GM23248 (cell line): ENCODE measurements around the gene GGCX. TPM values are rescaled to one million over a fixed set of nuclear protein-coding genes. Genes with fewer than 3 reads are reported as not detected.

Source experiments
- DNase-seq: peaks from one replicate; pipeline ENCODE4 v3.0.0-alpha.2; 2015
- H2AFZ ChIP-seq: fragments of 200-600 bp; sonication (generic); 2 replicates; pipeline ENCODE4 v1.6.1; 2016; ENCODE audit warnings: antibody characterized with exemption
- H3F3A ChIP-seq: fragments of 200-600 bp; sonication (generic); 2 replicates; pipeline ENCODE4 v1.6.1; 2016; ENCODE audit warnings: mild to moderate bottlenecking, antibody characterized with exemption, mixed run types; ENCODE audit not compliant: insufficient read depth
- H3K27ac ChIP-seq: fragments of 200-600 bp; sonication (generic); 2 replicates; pipeline ENCODE4 v1.5.1; 2016; ENCODE audit warnings: mild to moderate bottlenecking
- H3K27me3 ChIP-seq: fragments of 200-600 bp; sonication (generic); replicated peaks from 2 replicates; pipeline ENCODE4 v1.6.1; 2016; ENCODE audit warnings: mild to moderate bottlenecking; ENCODE audit not compliant: insufficient read depth
- H3K36me3 ChIP-seq: fragments of 200-600 bp; sonication (generic); 2 replicates; pipeline ENCODE4 v1.6.1; 2016; ENCODE audit warnings: low read depth, mild to moderate bottlenecking
- H3K4me1 ChIP-seq: fragments of 200-600 bp; sonication (generic); 2 replicates; pipeline ENCODE4 v1.6.1; 2016; ENCODE audit warnings: mild to moderate bottlenecking; ENCODE audit not compliant: insufficient read depth
- H3K4me2 ChIP-seq: fragments of 200-600 bp; sonication (generic); one replicate; pipeline ENCODE4 v1.6.1; 2016; ENCODE audit warnings: mild to moderate bottlenecking; ENCODE audit not compliant: unreplicated experiment
- H3K4me3 ChIP-seq: fragments of 200-600 bp; sonication (generic); 2 replicates; pipeline ENCODE4 v1.5.1; 2016; ENCODE audit warnings: mild to moderate bottlenecking
- H3K79me2 ChIP-seq: fragments of 200-600 bp; sonication (generic); 2 replicates; pipeline ENCODE4 v1.6.1; 2016; ENCODE audit warnings: mild to moderate bottlenecking; ENCODE audit not compliant: insufficient read depth
- H3K9ac ChIP-seq: fragments of 200-600 bp; sonication (generic); 2 replicates; pipeline ENCODE4 v1.6.1; 2016; ENCODE audit warnings: mild to moderate bottlenecking
- H3K9me2 ChIP-seq: fragments of 200-600 bp; sonication (generic); 2 replicates; pipeline ENCODE4 v1.6.1; 2016; ENCODE audit warnings: mixed run types, mild to moderate bottlenecking, moderate library complexity; ENCODE audit not compliant: insufficient read depth
- H3K9me3 ChIP-seq: fragments of 200-600 bp; sonication (generic); one replicate; pipeline ENCODE4 v1.6.1; 2017; ENCODE audit warnings: low read depth
- H4K20me1 ChIP-seq: fragments of 200-600 bp; sonication (generic); 2 replicates; pipeline ENCODE4 v1.6.0; 2016; ENCODE audit not compliant: insufficient read depth
- EZH2 ChIP-seq: fragments of 200-600 bp; sonication (generic); IDR thresholded peaks from 2 replicates; pipeline ENCODE4 v1.6.1; 2018; ENCODE audit warnings: antibody characterized with exemption, mild to moderate bottlenecking; ENCODE audit not compliant: insufficient read depth, poor library complexity, severe bottlenecking
- EZH2phosphoT487 ChIP-seq: fragments of 200-600 bp; sonication (generic); IDR thresholded peaks from 2 replicates; pipeline ENCODE4 v1.6.1; 2018; ENCODE audit warnings: antibody characterized with exemption, moderate library complexity, mild to moderate bottlenecking, low read depth; ENCODE audit not compliant: insufficient read depth
- WGBS, 2 experiments: methylation state at CpG; one replicate each; pipeline ENCODE4 v1.1.6; 2015 to 2017; ENCODE audit warnings: low lambda C conversion rate in 2 of 2, low coverage in 1 of 2; ENCODE audit errors: missing lambda C conversion rate in 2 of 2; 5-methylcytosine and 5-hydroxymethylcytosine counted together
- in situ Hi-C: fragments of 300-500 bp; cut with MboI; formaldehyde crosslinking; loops from 2 replicates; pipeline ENCODE4 v1.15.0; 2020
- polyA plus RNA-seq: library from polyadenylated mRNA; unstranded; fragments of >200 nt; fragmentation: Nextera tagmentation; extraction: Ambion mirVana; gene quantifications from 2 replicates; pipeline ENCODE4 v1.2.1, GENCODE V29; 2016
- total RNA-seq: library from RNA; depleted of rRNA; stranded (reverse); fragments of >200 nt; shearing (Covaris generic); gene quantifications from 2 replicates; pipeline ENCODE4 v1.2.3, GENCODE V29; 2014

Gene GGCX
- total and polyA plus RNA-seq, 2 experiments from 2014 or later, result 62.7 to 81.3 TPM

DNA sequence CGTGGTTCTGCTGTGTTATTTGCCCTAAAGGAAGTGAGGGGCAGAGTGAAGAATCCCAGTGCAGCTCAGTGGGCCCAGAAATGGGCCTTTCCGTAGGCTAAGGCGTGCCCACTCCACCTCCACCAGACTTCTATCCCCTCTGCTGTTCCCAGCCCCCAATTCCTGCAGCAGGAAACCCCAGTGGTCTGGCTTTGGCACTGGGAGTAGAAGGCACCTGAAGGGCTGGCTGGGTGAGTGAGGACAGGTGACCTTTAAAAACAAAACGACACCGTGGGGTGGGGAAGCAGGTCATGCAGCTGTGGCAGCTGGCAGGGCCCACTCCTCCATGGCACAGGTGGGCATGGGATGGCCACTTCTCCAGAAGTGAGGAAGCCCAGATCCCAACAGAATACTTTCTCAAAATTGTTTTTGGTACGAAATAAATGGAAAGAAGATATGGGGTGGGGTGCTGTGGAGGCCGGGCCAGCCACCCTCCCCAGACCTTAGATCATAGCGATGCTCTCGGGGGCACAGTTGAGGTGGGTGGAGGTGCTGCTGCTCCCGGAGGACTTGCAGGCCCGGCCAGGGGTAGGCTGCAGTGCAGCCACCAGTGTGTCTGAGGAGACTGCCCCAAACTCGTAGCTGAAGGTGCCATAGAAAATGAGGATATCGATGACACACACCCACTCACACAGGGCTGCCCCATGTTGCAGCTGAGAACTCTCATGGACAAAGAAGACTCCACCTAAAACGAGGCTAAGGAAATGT lies 37.5 kb upstream of the GGCX start:
- Histone ChIP-seq H2AFZ (no peak overlapping the region), H3K4me2 (no peak overlapping the region), H3K36me3 (peaks cover 8% of the 10 kb centered on the region; the same call in 1 of the 2 replicates), H3K4me3 (no peak overlapping the region), H3K79me2 (peaks cover 50% of the 10 kb centered on the region), H3K4me1 (peaks cover 17% of the 10 kb centered on the region), H4K20me1 (no peaks in the 10 kb centered on the region), H3F3A (peaks cover 15% of the 10 kb centered on the region), H3K27me3 (no peaks in the 10 kb centered on the region), H3K9ac (no peak overlapping the region), H3K9me3 (no peaks in the 10 kb centered on the region), H3K27ac (no peak overlapping the region), H3K9me2 (no peaks in the 10 kb centered on the region)
- no peak for TF ChIP-seq EZH2phosphoT487
- no peak for TF ChIP-seq EZH2
- DNase-seq, result no peak
- in situ Hi-C loops, result no loop called here
- WGBS, 2 experiments, result 74 to 75% methylated on average over 14 of the region's 14 CpGs

DNA sequence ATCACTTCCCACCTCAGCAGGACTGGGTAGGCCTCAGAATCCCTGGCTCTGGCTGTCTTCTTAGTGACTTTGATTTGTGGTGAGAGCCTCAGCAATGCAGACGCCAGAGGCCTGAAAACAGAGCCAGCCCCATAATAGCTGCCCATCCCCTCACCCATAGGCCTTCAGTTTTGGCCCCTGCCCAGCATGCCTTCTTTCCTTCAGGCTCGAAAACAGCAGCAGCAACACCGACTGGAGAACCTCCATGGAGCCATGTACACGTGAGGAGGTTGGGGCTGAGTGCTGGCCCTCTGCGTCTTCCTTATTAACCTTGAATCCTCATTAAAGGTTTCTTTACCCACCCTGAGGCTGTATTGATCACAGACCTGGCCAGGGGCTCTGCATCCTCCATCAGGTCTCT lies 35.9 kb upstream of the GGCX start:
- peaks cover 15% of the 10 kb centered on the region for H3K4me1 ChIP-seq
- H3F3A ChIP-seq, result peaks cover 10% of the 10 kb centered on the region
- H3K27ac ChIP-seq, result no peak overlapping the region
- H3K27me3 ChIP-seq, result no peaks in the 10 kb centered on the region
- peak overlapping the region; percentile 88; the same call in 1 of the 2 replicates for H3K9ac ChIP-seq
- peak overlapping the region; percentile 83 for H3K4me2 ChIP-seq
- TF ChIP-seq EZH2phosphoT487 (no peak), EZH2 (no peak)
- no peaks in the 10 kb centered on the region for H4K20me1 ChIP-seq
- no peaks in the 10 kb centered on the region for H3K9me2 ChIP-seq
- in situ Hi-C loops, result no loop called here
- peaks cover 61% of the 10 kb centered on the region for H3K79me2 ChIP-seq
- 62 to 68% methylated on average over 5 of the region's 5 CpGs for WGBS, 2 experiments
- DNase-seq, result no peak
- peaks cover 8% of the 10 kb centered on the region; the same call in 1 of the 2 replicates for H3K36me3 ChIP-seq
- H2AFZ ChIP-seq, result no peak overlapping the region
- H3K4me3 ChIP-seq, result peak overlapping the region; percentile 79; the same call in 1 of the 2 replicates
- H3K9me3 ChIP-seq, result no peaks in the 10 kb centered on the region

DNA sequence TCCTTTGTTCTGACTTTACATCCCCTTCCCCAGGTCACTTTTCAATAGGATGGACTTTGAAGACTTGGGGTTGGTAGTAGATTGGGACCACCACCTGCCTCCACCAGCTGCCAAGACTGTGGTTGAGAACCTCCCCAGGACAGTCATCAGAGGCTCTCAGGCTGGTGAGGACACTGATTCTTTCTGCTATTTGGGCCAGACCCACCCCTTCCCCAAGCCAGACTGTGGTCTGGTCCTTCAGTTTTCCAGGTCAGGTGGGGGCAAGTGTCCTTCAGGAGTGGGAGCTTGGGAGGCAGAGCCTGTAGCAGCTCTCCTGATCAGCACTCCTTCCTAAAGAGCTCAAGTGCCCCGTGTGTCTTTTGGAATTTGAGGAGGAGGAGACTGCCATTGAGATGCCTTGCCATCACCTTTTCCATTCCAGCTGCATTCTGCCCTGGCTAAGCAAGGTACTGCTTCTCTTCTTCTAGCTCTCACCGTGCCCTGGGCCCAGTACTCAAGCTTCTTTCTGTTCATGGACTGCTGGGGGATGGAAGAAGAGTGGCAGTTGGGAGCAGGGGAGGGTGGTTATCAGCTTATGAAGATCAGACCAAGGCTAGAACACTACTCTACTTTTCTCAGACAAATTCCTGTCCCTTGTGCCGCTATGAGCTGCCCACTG lies 35.3 kb upstream of the GGCX start:
- Histone ChIP-seq H4K20me1 (no peaks in the 10 kb centered on the region), H3K27me3 (no peaks in the 10 kb centered on the region), H3K36me3 (peaks cover 8% of the 10 kb centered on the region; the same call in 1 of the 2 replicates), H3K4me1 (peaks cover 21% of the 10 kb centered on the region), H3K27ac (peak overlapping the region; percentile 89), H3K79me2 (peaks cover 67% of the 10 kb centered on the region), H3F3A (peaks cover 15% of the 10 kb centered on the region), H3K9me2 (no peaks in the 10 kb centered on the region), H3K9ac (peak overlapping the region; percentile 88), H3K4me3 (peak overlapping the region; percentile 79), H3K9me3 (no peaks in the 10 kb centered on the region), H3K4me2 (peak overlapping the region; percentile 83), H2AFZ (no peak overlapping the region)
- WGBS, 2 experiments, result 64 to 69% methylated on average over 3 of the region's 3 CpGs
- DNase-seq, result peak; percentile 32
- no peak for TF ChIP-seq EZH2
- in situ Hi-C loops, result no loop called here

DNA sequence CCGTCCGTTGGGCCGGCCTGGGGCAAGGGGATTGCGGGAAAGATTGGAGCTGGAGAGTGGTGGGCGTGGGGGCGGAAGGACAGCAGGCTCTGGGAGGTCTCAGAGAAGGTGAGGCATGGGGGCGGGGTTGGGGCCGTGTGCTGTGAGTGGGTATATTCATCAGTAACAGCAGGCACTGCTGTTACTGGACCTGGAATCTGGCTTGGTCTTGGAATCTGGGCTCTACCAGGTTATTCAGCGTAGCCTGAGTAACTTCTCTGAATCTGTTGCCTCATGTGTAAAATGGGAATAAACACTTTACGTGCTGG lies 34.7 kb upstream of the GGCX start:
- WGBS, 2 experiments, result 1 to 2% methylated on average over 8 to 10 of the region's 10 CpGs
- H3K9me3 ChIP-seq, result no peaks in the 10 kb centered on the region
- H3K36me3 ChIP-seq, result peaks cover 8% of the 10 kb centered on the region; the same call in 1 of the 2 replicates
- no peaks in the 10 kb centered on the region for H4K20me1 ChIP-seq
- TF ChIP-seq EZH2, result no peak
- no peak for TF ChIP-seq EZH2phosphoT487
- peaks cover 21% of the 10 kb centered on the region for H3F3A ChIP-seq
- peak overlapping the region; percentile 88 for H3K9ac ChIP-seq
- in situ Hi-C loops, result no loop called here
- no peaks in the 10 kb centered on the region for H3K9me2 ChIP-seq
- H3K27me3 ChIP-seq, result no peaks in the 10 kb centered on the region
- H3K4me1 ChIP-seq, result peaks cover 28% of the 10 kb centered on the region
- peak overlapping the region; percentile 76 for H2AFZ ChIP-seq
- DNase-seq, result no peak
- peak overlapping the region; percentile 83 for H3K4me2 ChIP-seq
- peak overlapping the region; percentile 79 for H3K4me3 ChIP-seq
- H3K79me2 ChIP-seq, result peaks cover 71% of the 10 kb centered on the region
- peak overlapping the region; percentile 89 for H3K27ac ChIP-seq
